ENCODE measurements around the gene LRBA.

The LRBA gene

DNA sequence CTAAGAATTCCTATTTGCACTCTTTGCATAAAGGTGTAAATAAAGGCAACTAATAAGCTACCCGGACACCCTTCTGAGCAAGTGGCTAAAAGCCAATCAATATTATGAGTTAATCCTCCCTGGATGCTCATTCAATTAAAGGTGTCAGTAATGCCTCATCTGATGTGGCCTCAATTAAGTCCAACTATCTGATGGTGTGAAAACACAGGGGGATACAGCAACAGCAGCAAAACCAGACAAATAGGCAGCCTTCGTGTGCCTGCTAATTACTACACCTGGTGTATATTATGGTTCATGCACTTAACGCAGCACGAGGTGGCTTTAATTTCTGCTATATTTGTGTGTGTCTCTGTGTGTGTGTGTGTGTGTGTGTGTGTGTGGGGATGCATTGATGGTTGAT lies 692.4 kb downstream of the LRBA start:
- Histone ChIP-seq H3K9ac (ENCODE audit: low read depth, low read length) (no peak overlapping the region), H4K20me1 (ENCODE audit: insufficient read depth, low read length) (no peaks in the 10 kb centered on the region), H3K4me3 (ENCODE audit: low read depth in 1 of 2, low read length in 2 of 2) (no peak overlapping the region), H3K27ac (ENCODE audit: low read length) (no peak overlapping the region), H2AFZ (ENCODE audit: low read depth, low read length) (no peak overlapping the region), H3K27me3 (ENCODE audit: insufficient read depth, low read length, poor library complexity) (no peaks in the 10 kb centered on the region), H3K9me3 (ENCODE audit: insufficient read depth, low read length, severe bottlenecking) (no peaks in the 10 kb centered on the region), H3K36me3 (ENCODE audit: insufficient read depth, low read length) (no peaks in the 10 kb centered on the region), H3K4me2 (ENCODE audit: insufficient read depth, low read length) (no peak overlapping the region), H3K79me2 (ENCODE audit: insufficient read depth, low read length) (no peaks in the 10 kb centered on the region), H3K4me1 (ENCODE audit: insufficient read depth, low read length) (no peaks in the 10 kb centered on the region)
- no peak for ATAC-seq (ENCODE audit: insufficient read depth, low read depth)
- no peak for TF ChIP-seq EZH2 (IDR thresholded peaks at IDR 0.05; ENCODE audit: borderline replicate concordance, low read depth, low read length, severe bottlenecking)
- TF ChIP-seq, protein P1, sequence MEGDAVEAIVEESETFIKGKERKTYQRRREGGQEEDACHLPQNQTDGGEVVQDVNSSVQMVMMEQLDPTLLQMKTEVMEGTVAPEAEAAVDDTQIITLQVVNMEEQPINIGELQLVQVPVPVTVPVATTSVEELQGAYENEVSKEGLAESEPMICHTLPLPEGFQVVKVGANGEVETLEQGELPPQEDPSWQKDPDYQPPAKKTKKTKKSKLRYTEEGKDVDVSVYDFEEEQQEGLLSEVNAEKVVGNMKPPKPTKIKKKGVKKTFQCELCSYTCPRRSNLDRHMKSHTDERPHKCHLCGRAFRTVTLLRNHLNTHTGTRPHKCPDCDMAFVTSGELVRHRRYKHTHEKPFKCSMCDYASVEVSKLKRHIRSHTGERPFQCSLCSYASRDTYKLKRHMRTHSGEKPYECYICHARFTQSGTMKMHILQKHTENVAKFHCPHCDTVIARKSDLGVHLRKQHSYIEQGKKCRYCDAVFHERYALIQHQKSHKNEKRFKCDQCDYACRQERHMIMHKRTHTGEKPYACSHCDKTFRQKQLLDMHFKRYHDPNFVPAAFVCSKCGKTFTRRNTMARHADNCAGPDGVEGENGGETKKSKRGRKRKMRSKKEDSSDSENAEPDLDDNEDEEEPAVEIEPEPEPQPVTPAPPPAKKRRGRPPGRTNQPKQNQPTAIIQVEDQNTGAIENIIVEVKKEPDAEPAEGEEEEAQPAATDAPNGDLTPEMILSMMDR (IDR thresholded peaks at IDR 0.05; ENCODE audit: borderline replicate concordance, extremely low read depth, low read length, poor library complexity, severe bottlenecking) = no peak
- no peak for DNase-seq

DNA sequence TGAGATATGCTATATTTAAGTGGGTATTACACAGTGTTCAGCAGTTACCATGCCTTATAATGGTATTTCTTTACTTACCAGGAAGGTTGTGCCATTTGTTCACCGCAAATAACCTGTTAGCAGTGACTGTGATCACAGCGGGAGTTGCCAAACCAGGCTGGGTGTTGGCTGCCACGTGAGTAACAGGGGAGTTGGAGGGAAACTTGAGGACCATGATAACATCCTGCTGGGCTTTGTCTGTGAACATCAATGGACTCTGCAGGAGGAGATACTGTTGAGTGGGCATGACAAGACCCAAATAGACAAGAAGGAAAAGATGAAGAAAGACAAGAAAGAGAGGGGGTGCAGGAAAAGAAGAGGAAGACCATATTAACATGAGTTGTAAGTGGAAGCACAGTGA lies 694.0 kb downstream of the LRBA start:
- DNase-seq = no peak
- no peak overlapping the region for H2AFZ ChIP-seq (ENCODE audit: low read depth, low read length)
- no peak overlapping the region for H3K9ac ChIP-seq (ENCODE audit: low read depth, low read length)
- H3K4me2 ChIP-seq (ENCODE audit: insufficient read depth, low read length) = no peak overlapping the region
- no peaks in the 10 kb centered on the region for H3K9me3 ChIP-seq (ENCODE audit: insufficient read depth, low read length, severe bottlenecking)
- no peaks in the 10 kb centered on the region for H4K20me1 ChIP-seq (ENCODE audit: insufficient read depth, low read length)
- no peak overlapping the region for H3K27ac ChIP-seq (ENCODE audit: low read length)
- H3K79me2 ChIP-seq (ENCODE audit: insufficient read depth, low read length) = no peaks in the 10 kb centered on the region
- H3K27me3 ChIP-seq (ENCODE audit: insufficient read depth, low read length, poor library complexity) = no peaks in the 10 kb centered on the region
- H3K36me3 ChIP-seq (ENCODE audit: insufficient read depth, low read length) = no peaks in the 10 kb centered on the region
- no peak overlapping the region for H3K4me3 ChIP-seq (ENCODE audit: low read depth in 1 of 2, low read length in 2 of 2)
- no peak for TF ChIP-seq EZH2 (IDR thresholded peaks at IDR 0.05; ENCODE audit: borderline replicate concordance, low read depth, low read length, severe bottlenecking)
- TF ChIP-seq, protein P1 (IDR thresholded peaks at IDR 0.05; ENCODE audit: borderline replicate concordance, extremely low read depth, low read length, poor library complexity, severe bottlenecking) = no peak
- H3K4me1 ChIP-seq (ENCODE audit: insufficient read depth, low read length) = no peaks in the 10 kb centered on the region
- no peak for ATAC-seq (ENCODE audit: insufficient read depth, low read depth)

DNA sequence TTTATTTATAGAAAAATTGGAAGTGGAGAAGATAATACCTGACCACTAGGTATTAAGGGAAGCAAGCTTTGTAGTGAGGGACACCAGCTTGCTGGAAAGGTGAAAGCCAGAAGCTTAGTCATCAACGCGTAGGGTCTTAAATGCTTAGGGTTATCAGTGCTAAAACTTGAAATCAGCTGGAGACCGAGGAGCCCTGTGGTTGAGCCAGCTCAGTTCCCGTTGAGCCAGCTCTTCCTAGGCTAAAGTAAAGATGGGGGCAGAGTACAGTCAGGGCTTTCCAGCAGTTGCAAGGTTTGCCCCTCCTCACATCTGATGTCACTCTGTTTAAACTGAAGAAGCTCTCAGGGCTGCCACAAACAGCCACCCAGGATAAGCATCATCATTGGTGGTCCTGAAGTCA lies 696.1 kb downstream of the LRBA start:
- Histone ChIP-seq H2AFZ (ENCODE audit: low read depth, low read length) (no peak overlapping the region), H3K27me3 (ENCODE audit: insufficient read depth, low read length, poor library complexity) (no peaks in the 10 kb centered on the region), H3K79me2 (ENCODE audit: insufficient read depth, low read length) (no peaks in the 10 kb centered on the region), H3K9ac (ENCODE audit: low read depth, low read length) (no peak overlapping the region), H3K9me3 (ENCODE audit: insufficient read depth, low read length, severe bottlenecking) (no peaks in the 10 kb centered on the region), H3K4me1 (ENCODE audit: insufficient read depth, low read length) (no peaks in the 10 kb centered on the region), H3K27ac (ENCODE audit: low read length) (no peak overlapping the region), H3K4me2 (ENCODE audit: insufficient read depth, low read length) (no peak overlapping the region), H3K4me3 (ENCODE audit: low read depth in 1 of 2, low read length in 2 of 2) (no peak overlapping the region), H3K36me3 (ENCODE audit: insufficient read depth, low read length) (no peaks in the 10 kb centered on the region), H4K20me1 (ENCODE audit: insufficient read depth, low read length) (no peaks in the 10 kb centered on the region)
- DNase-seq (no peak), ATAC-seq (ENCODE audit: insufficient read depth, low read depth) (0 out of 3 replicates have a peak, but pooled peaks have one; percentile 29)
- TF ChIP-seq EZH2 (IDR thresholded peaks at IDR 0.05; ENCODE audit: borderline replicate concordance, low read depth, low read length, severe bottlenecking) = no peak
- TF ChIP-seq, protein P1 (IDR thresholded peaks at IDR 0.05; ENCODE audit: borderline replicate concordance, extremely low read depth, low read length, poor library complexity, severe bottlenecking) = no peak

DNA sequence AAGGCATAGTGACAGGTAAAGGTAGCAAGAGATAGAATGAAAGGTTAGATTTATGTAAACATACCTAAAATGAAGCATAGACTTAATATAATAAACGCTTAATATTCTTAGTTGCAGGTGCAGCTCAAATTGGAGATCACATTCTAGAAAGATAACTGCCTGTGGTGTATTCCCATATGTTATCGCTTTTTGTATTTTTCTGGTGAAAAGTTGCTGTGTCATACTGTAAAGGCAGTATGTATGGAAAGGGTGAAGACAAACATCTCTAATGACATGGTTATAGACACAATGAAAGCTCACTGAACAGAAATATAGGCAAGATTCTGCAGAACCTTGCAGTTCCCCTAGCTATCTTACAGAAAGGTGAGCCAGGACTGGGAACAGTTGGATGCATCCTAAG lies 696.6 kb downstream of the LRBA start:
- Histone ChIP-seq H3K9ac (ENCODE audit: low read depth, low read length) (no peak overlapping the region), H2AFZ (ENCODE audit: low read depth, low read length) (no peak overlapping the region), H3K4me3 (ENCODE audit: low read depth in 1 of 2, low read length in 2 of 2) (no peak overlapping the region), H3K27ac (ENCODE audit: low read length) (no peak overlapping the region), H4K20me1 (ENCODE audit: insufficient read depth, low read length) (no peaks in the 10 kb centered on the region), H3K27me3 (ENCODE audit: insufficient read depth, low read length, poor library complexity) (no peaks in the 10 kb centered on the region), H3K4me1 (ENCODE audit: insufficient read depth, low read length) (no peaks in the 10 kb centered on the region), H3K36me3 (ENCODE audit: insufficient read depth, low read length) (no peaks in the 10 kb centered on the region), H3K79me2 (ENCODE audit: insufficient read depth, low read length) (no peaks in the 10 kb centered on the region), H3K9me3 (ENCODE audit: insufficient read depth, low read length, severe bottlenecking) (no peaks in the 10 kb centered on the region), H3K4me2 (ENCODE audit: insufficient read depth, low read length) (no peak overlapping the region)
- ATAC-seq (ENCODE audit: insufficient read depth, low read depth) (no peak), DNase-seq (no peak)
- TF ChIP-seq, protein P1 (IDR thresholded peaks at IDR 0.05; ENCODE audit: borderline replicate concordance, extremely low read depth, low read length, poor library complexity, severe bottlenecking) = no peak
- TF ChIP-seq EZH2 (IDR thresholded peaks at IDR 0.05; ENCODE audit: borderline replicate concordance, low read depth, low read length, severe bottlenecking) = no peak
